GM21723 (cell line): ENCODE data around the gene CDKL5.
A peak's percentile ranks its signal among the peaks of the same experiment; 100 is the strongest.

Experiments
- ATAC-seq: cut with Tn5 transposase; IDR thresholded peaks from one replicate; pipeline ENCODE4 v1.9.1; 2021; ENCODE audit warnings: mild to moderate bottlenecking, moderate library complexity; ENCODE audit not compliant: unreplicated experiment

CDKL5 gene

GRCh38 chrX:18643243-18643642 is 217.8 kb downstream of the CDKL5 start:
- no peak for ATAC-seq

GRCh38 chrX:18643853-18644252 is 218.4 kb downstream of the CDKL5 start:
- ATAC-seq: no peak

GRCh38 chrX:18647621-18648020 is 222.2 kb downstream of the CDKL5 start:
- ATAC-seq: no peak

- ATAC-seq: no peak
Observed at GRCh38 chrX:18649498-18649951, 224.1 kb downstream of the CDKL5 start.

GRCh38 chrX:18650662-18651061 is 225.3 kb downstream of the CDKL5 start:
- ATAC-seq: no peak

- no peak for ATAC-seq
Observed at GRCh38 chrX:18652636-18653035, 227.2 kb downstream of the CDKL5 start.

GRCh38 chrX:18654875-18655836 is 229.7 kb downstream of the CDKL5 start:
- ATAC-seq: no peak

GRCh38 chrX:18661273-18661672 is 235.9 kb downstream of the CDKL5 start:
- no peak for ATAC-seq

GRCh38 chrX:18664947-18665346 is 239.5 kb downstream of the CDKL5 start:
- ATAC-seq: no peak

GRCh38 chrX:18666614-18667013 is 241.2 kb downstream of the CDKL5 start:
- no peak for ATAC-seq

- no peak for ATAC-seq
Observed at GRCh38 chrX:18668071-18668835, 242.8 kb downstream of the CDKL5 start.

GRCh38 chrX:18672008-18672407 is 246.6 kb downstream of the CDKL5 start, which contains the start of gene RS1:
Gene RS1, minus strand, starts transcription at chrX:18672108. Its CDS starts 40 bp downstream, at chrX:18672068.
- no peak for ATAC-seq

GRCh38 chrX:18674417-18674787 is 249.0 kb downstream of the CDKL5 start:
- peak; percentile 55 for ATAC-seq

- peak; percentile 76 for ATAC-seq
Observed at GRCh38 chrX:18674788-18675735, 249.7 kb downstream of the CDKL5 start.

GRCh38 chrX:18676050-18676449 is 250.6 kb downstream of the CDKL5 start:
- ATAC-seq: no peak

- ATAC-seq: no peak
Observed at GRCh38 chrX:18676470-18676869, 251.1 kb downstream of the CDKL5 start.

- no peak for ATAC-seq
Observed at GRCh38 chrX:18677161-18677869, 251.9 kb downstream of the CDKL5 start.

GRCh38 chrX:18681996-18682395 is 256.6 kb downstream of the CDKL5 start:
- ATAC-seq: no peak

- ATAC-seq: no peak
Observed at GRCh38 chrX:18682979-18683387, 257.6 kb downstream of the CDKL5 start.
